Omental fat pad (tissue), 4 donors: ENCODE data around the gene KCTD10. TPM values are rescaled to one million over a fixed set of nuclear protein-coding genes. Genes with fewer than 3 reads are reported as not detected.
"Not testable (repeated sequence)": the region's sequence is repeated elsewhere in the genome, so short reads cannot be mapped to it uniquely, and the experiment has no call there.

Source experiments
- ATAC-seq: fragments of 150-250 bp; one replicate; pipeline ENCODE4 v1.9.1; 2016; ENCODE audit warnings: mild to moderate bottlenecking, moderate library complexity; ENCODE audit not compliant: low FRiP score
- DNase-seq: peaks from one replicate; pipeline ENCODE4 v3.0.0-alpha.2; 2019; ENCODE audit warnings: low spot score
- total RNA-seq, 4 donors: library from RNA; depleted of rRNA; stranded (reverse); fragments of >200 nt; gene quantifications; one replicate each; pipeline ENCODE4 v1.1.0, GENCODE V29; 2016
- TF ChIP-seq, protein P1 (sequence below), 3 donors: fragments of 450-650 bp; IDR thresholded peaks; one replicate each; pipeline ENCODE4 v1.5.1; 2016 to 2017; ENCODE audit warnings: antibody characterized with exemption in 3 of 3, mild to moderate bottlenecking in 3 of 3, moderate library complexity in 2 of 3

KCTD10 gene
- total RNA-seq, 4 donors from 2014 or later, result 75.6 to 99.6 (median 81.8) TPM

- no peak for DNase-seq
- ATAC-seq, result no peak
- TF ChIP-seq, protein P1, sequence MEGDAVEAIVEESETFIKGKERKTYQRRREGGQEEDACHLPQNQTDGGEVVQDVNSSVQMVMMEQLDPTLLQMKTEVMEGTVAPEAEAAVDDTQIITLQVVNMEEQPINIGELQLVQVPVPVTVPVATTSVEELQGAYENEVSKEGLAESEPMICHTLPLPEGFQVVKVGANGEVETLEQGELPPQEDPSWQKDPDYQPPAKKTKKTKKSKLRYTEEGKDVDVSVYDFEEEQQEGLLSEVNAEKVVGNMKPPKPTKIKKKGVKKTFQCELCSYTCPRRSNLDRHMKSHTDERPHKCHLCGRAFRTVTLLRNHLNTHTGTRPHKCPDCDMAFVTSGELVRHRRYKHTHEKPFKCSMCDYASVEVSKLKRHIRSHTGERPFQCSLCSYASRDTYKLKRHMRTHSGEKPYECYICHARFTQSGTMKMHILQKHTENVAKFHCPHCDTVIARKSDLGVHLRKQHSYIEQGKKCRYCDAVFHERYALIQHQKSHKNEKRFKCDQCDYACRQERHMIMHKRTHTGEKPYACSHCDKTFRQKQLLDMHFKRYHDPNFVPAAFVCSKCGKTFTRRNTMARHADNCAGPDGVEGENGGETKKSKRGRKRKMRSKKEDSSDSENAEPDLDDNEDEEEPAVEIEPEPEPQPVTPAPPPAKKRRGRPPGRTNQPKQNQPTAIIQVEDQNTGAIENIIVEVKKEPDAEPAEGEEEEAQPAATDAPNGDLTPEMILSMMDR (IDR thresholded peaks at IDR 0.05), result no peak
These were observed 53.7 kb downstream of the KCTD10 start for GRCh38 chr12:109423392-109423791.

DNA sequence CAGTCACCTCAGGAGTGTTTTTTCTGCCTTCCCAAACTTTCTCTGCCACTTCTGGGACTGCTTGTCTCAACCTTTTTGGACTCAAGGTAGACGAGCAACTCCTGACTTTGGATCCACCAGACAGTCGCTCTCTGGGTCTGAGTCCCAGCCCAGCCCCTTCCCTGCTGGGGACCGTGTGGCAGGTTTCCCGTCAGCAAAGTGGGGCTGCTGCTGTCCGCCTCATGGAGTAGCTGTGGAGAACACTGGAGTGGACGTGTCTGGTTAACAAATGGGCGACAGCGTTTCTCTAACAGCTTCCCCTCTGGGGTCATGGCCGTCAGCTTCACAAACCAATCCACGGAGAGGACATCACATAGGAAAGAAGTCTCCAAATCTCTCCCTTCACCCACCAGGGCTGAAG is 54.8 kb downstream of the KCTD10 start:
- ATAC-seq (no peak), DNase-seq (no peak)
- TF ChIP-seq, protein P1 (IDR thresholded peaks at IDR 0.05), result no peak

DNA sequence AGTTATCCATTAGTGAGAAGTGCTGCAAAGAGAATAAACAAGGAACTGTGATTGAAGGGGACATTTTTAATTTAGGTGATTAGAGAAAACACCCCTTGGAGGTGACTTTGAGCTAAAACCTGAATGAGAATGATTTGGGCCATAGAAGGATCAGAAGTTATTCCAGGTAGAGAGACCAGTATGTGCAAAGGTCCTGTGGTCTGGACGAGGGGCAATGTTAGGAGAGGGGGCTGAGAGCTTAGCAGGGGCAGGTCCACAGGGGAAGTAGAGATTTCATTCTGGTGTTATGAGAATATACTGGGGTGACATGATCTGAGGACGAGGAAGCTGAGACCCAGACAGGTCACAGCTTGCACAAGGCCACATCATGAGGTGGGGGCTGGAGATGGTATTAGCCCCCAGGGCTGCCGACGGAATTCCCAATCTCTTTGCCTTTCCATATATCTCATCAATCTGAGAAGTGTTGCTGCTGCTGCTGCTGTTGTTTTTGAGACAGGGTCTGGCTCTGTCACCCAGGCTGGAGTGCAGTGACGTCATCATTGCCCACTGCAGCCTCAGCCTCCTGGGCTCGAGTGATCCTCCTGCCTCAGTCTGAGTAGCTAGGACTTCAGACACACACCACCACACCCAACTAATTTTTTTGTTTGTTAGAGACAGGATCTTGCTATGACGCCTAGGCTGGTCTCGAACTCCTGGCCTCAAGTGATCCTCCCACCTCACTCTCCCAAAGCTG is 55.6 kb downstream of the KCTD10 start:
- ATAC-seq, result no peak
- no peak for DNase-seq
- TF ChIP-seq, protein P1 (IDR thresholded peaks at IDR 0.05), result no peak

- DNase-seq, result no peak
- no peak for ATAC-seq
- TF ChIP-seq, protein P1 (IDR thresholded peaks at IDR 0.05), result no peak
These were observed 58.1 kb downstream of the KCTD10 start for GRCh38 chr12:109418848-109419480.

GRCh38 chr12:109406147-109406546 is 71.0 kb downstream of the KCTD10 start:
- not testable (repeated sequence) for DNase-seq

GRCh38 chr12:109404841-109405240 is 72.3 kb downstream of the KCTD10 start:
- not testable (repeated sequence) for DNase-seq, ATAC-seq

More at GRCh38 chr12:109406147-109406546, 71.0 kb downstream of the KCTD10 start:
- not testable (repeated sequence) for ATAC-seq

Other genes starting within 250 kb of the KCTD10 start
- not detected for gene FOXN4, start 168.0 kb downstream of the KCTD10 start, total RNA-seq
- gene MYO1H, start 129.4 kb downstream of the KCTD10 start, total RNA-seq, result under 1 TPM in 1 of 4 donors, not detected in 3; 0.09 TPM
- 10 to 100 TPM; 36.6 to 82.4 (median 40.1) TPM for gene UBE3B, start 334 bp upstream of the KCTD10 start, total RNA-seq
- gene MMAB, start 96.2 kb upstream of the KCTD10 start, total RNA-seq, result 10 to 100 TPM; 20.2 to 38.0 (median 29.1) TPM
- gene MVK, start 96.5 kb upstream of the KCTD10 start, total RNA-seq, result 10 to 100 TPM in 2 of 4 donors, 1 to 10 TPM in 2; 7.1 to 12.0 (median 9.9) TPM
- gene FAM222A, start 236.5 kb upstream of the KCTD10 start, total RNA-seq, result 1 to 10 TPM in 2 of 4 donors, under 1 TPM in 1, not detected in 1; 0.94 to 2.6 (median 2.3) TPM